Fibroblast of villous mesenchyme (primary cell): ENCODE results near the gene RAPH1. TPM values are rescaled to one million over a fixed set of nuclear protein-coding genes. Genes with fewer than 3 reads are reported as not detected.
"Not testable (repeated sequence)": the region's sequence is repeated elsewhere in the genome, so short reads cannot be mapped to it uniquely, and the experiment has no call there.

Experiments
- DNase-seq: peaks from one replicate; pipeline ENCODE4 v3.0.0-alpha.2; 2010; ENCODE audit warnings: low read depth
- H3K4me3 ChIP-seq: 2 replicates; pipeline ENCODE4 v1.5.1; 2011; ENCODE audit warnings: low read depth, mild to moderate bottlenecking, low read length
- total RNA-seq: library from RNA; depleted of rRNA; stranded (reverse); fragments of >200 nt; gene quantifications from 2 replicates; pipeline ENCODE4 v1.2.3, GENCODE V29; 2012
- TF ChIP-seq, protein P1 (sequence below): IDR thresholded peaks from 2 replicates; pipeline ENCODE4 v1.5.1; 2012; ENCODE audit warnings: low read depth, mild to moderate bottlenecking, low read length; ENCODE audit not compliant: insufficient read depth

RAPH1 gene
- total RNA-seq, 1 donor = 19.4 TPM

GRCh38 chr2:203438528-203438927 lies 96.6 kb downstream of the RAPH1 start:
- DNase-seq = no peak
- no peak overlapping the region for H3K4me3 ChIP-seq
- TF ChIP-seq, protein P1, sequence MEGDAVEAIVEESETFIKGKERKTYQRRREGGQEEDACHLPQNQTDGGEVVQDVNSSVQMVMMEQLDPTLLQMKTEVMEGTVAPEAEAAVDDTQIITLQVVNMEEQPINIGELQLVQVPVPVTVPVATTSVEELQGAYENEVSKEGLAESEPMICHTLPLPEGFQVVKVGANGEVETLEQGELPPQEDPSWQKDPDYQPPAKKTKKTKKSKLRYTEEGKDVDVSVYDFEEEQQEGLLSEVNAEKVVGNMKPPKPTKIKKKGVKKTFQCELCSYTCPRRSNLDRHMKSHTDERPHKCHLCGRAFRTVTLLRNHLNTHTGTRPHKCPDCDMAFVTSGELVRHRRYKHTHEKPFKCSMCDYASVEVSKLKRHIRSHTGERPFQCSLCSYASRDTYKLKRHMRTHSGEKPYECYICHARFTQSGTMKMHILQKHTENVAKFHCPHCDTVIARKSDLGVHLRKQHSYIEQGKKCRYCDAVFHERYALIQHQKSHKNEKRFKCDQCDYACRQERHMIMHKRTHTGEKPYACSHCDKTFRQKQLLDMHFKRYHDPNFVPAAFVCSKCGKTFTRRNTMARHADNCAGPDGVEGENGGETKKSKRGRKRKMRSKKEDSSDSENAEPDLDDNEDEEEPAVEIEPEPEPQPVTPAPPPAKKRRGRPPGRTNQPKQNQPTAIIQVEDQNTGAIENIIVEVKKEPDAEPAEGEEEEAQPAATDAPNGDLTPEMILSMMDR = no peak

GRCh38 chr2:203437511-203437910 lies 97.6 kb downstream of the RAPH1 start:
- DNase-seq = peak; percentile 75
- TF ChIP-seq, protein P1 = no peak
- H3K4me3 ChIP-seq = no peak overlapping the region

DNA sequence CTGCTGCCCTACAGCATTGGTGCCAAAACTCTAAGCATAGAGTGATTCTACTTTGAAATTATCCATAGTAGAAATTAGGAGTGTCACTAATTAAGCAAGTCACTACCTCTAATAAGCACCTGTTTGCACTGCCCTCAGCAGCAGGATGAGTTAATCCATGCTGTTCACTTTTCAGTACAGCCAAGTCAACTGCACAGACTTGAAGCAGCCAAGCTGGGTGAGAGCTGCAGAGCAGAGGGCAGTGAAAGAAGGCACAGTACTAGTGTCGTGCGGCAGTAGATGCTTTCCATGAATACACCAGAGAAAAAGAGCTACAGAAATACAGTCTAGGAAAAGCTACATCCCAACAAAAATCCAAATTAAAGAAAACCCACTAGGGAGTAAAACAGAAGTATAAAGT lies 98.6 kb downstream of the RAPH1 start:
- TF ChIP-seq, protein P1 = no peak
- DNase-seq = no peak

GRCh38 chr2:203432811-203433210 lies 102.3 kb downstream of the RAPH1 start:
- DNase-seq = no peak
- TF ChIP-seq, protein P1 = no peak
- H3K4me3 ChIP-seq = no peak overlapping the region

More for the DNA sequence above, 98.6 kb downstream of the RAPH1 start:
- H3K4me3 ChIP-seq = no peak overlapping the region

GRCh38 chr2:203431391-203432185 lies 103.5 kb downstream of the RAPH1 start:
- no peak overlapping the region for H3K4me3 ChIP-seq
- peak; percentile 33 for DNase-seq
- TF ChIP-seq, protein P1 = no peak

DNA sequence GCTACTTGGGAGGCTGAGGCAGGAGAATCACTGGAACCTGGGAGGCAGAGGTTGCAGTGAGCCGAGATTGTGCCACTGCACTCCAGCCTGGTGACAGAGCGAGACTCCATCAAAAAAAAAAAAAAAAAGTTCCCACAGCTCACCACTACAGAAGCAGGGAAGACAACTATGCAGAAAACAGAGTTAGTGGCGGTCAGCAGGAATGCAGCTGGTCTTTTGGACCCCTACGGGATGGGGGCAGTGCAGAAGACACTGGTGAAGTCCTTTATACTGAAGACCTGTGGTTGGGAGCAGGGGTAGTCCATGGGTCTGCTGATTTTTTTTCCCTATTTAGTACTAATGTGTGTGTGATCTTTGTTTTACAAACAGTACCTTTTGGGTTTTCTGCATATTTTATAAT lies 105.5 kb downstream of the RAPH1 start:
- DNase-seq = not testable (repeated sequence)

DNA sequence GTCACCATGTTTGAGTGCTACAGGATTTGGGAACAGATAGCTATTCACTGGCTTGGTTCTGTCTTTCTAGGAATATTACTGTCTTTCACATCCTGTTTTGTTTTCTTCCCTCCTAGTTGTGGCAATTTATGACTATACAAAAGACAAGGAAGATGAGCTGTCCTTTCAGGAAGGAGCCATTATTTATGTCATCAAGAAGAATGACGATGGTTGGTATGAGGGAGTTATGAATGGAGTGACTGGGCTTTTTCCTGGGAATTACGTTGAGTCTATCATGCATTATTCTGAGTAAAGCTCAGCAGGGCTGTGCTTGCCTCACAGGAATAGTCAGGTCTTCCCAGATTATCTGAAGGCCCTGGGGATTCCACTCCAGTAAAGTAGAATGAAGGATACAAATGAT lies 108.0 kb downstream of the RAPH1 start:
- peak; percentile 72 for DNase-seq
- no peak overlapping the region for H3K4me3 ChIP-seq
- TF ChIP-seq, protein P1 = no peak

More for the DNA sequence above, 105.5 kb downstream of the RAPH1 start:
- not testable (repeated sequence) for H3K4me3 ChIP-seq
